ENCODE data around the gene NCAPH2.
"Not testable (repeated sequence)": the region's sequence is repeated elsewhere in the genome, so short reads cannot be mapped to it uniquely, and the experiment has no call there.

Gene NCAPH2

DNA sequence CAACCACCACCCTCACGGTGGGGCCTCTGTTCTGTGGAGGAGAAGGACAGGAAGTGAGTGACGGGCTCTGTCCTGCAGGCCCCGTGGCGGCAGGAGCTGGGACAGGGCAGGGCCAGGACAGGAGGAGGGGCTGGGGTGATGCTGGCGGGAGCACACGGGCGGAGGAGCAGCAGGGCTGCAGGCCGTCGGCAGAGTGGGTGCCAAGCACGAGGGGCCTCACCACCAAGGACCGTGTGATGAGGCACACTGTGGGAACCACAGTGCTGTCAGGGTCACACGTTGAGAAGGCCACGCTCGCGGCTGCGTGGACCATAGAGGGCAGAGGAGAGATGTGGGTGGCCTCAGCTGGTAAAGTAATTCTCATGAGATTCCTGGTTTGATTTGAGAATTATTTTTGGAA is 8.9 kb downstream of the NCAPH2 start:
- Mint-ChIP-seq H3K4me3 (no peak overlapping the region), H3K36me3 (ENCODE audit: low read depth) (peaks cover 30% of the 10 kb centered on the region), H3K9me3 (no peaks in the 10 kb centered on the region), H3K27ac (no peak overlapping the region), H3K27me3 (ENCODE audit: low read depth, poor library complexity) (no peaks in the 10 kb centered on the region), H3K4me1 (no peaks in the 10 kb centered on the region)
- TF ChIP-seq, protein P1, sequence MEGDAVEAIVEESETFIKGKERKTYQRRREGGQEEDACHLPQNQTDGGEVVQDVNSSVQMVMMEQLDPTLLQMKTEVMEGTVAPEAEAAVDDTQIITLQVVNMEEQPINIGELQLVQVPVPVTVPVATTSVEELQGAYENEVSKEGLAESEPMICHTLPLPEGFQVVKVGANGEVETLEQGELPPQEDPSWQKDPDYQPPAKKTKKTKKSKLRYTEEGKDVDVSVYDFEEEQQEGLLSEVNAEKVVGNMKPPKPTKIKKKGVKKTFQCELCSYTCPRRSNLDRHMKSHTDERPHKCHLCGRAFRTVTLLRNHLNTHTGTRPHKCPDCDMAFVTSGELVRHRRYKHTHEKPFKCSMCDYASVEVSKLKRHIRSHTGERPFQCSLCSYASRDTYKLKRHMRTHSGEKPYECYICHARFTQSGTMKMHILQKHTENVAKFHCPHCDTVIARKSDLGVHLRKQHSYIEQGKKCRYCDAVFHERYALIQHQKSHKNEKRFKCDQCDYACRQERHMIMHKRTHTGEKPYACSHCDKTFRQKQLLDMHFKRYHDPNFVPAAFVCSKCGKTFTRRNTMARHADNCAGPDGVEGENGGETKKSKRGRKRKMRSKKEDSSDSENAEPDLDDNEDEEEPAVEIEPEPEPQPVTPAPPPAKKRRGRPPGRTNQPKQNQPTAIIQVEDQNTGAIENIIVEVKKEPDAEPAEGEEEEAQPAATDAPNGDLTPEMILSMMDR (IDR thresholded peaks at IDR 0.05): no peak
- DNase-seq: no peak

DNA sequence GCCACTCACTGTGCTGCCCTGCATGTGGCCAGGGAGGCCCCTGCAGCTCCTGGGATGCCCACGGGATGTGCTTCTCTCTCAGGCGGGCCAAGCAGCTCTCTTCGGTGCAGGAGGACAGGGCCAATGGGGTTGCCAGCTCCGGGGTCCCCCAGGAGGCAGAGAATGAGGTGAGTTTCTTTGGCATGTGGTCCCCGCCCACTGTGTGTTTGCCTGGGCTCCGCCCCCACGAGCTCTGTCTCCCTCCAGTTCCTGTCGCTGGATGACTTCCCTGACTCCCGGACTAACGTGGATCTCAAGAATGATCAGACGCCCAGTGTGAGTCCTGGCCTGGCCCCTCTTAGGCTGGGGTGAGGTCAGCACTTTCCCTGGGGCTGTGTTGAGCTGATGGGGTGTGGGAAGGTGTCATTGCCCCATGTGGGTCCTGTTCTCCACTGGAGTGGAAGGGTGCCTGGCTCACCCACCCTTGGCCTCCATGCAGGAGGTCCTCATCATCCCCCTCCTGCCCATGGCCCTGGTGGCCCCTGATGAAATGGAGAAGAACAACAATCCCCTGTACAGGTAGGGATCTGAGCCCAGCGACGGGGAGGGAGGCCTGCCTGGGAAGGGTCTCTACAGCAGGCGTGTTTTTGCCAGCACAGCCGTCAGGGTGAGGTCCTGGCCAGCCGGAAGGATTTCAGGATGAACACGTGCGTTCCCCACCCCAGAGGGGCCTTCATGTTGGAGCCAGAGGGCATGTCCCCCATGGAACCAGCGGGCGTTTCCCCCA is 9.7 kb downstream of the NCAPH2 start:
- Mint-ChIP-seq H3K4me3 (no peak overlapping the region), H3K27me3 (ENCODE audit: low read depth, poor library complexity) (no peaks in the 10 kb centered on the region), H3K9me3 (no peaks in the 10 kb centered on the region), H3K4me1 (no peaks in the 10 kb centered on the region), H3K36me3 (ENCODE audit: low read depth) (peaks cover 23% of the 10 kb centered on the region), H3K27ac (no peak overlapping the region)
- TF ChIP-seq, protein P1 (IDR thresholded peaks at IDR 0.05): no peak
- DNase-seq: no peak

DNA sequence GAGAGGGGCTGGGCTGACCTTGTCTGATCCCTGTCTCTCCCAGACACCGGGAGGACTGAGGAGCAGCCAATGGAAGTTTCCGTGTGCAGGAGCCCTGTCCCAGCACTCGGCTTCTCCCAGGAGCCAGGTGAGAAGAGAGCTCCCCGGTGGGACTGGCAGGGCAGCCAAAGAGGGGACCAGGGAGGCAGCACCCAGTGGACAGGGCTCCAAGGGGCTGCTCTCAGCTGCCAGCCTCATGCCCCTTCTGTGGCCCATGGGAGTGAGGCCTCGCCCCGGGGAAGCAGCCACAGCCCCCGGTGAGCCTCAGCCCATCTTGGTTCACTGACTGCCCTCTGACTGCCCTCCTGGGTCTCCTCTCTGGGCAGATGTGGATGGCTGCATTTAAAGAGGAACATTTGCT is 10.6 kb downstream of the NCAPH2 start:
- Mint-ChIP-seq H3K27ac (no peak overlapping the region), H3K4me3 (no peak overlapping the region), H3K27me3 (ENCODE audit: low read depth, poor library complexity) (no peaks in the 10 kb centered on the region), H3K9me3 (no peaks in the 10 kb centered on the region), H3K36me3 (ENCODE audit: low read depth) (peaks cover 21% of the 10 kb centered on the region), H3K4me1 (no peaks in the 10 kb centered on the region)
- TF ChIP-seq, protein P1 (IDR thresholded peaks at IDR 0.05): no peak
- DNase-seq: no peak

DNA sequence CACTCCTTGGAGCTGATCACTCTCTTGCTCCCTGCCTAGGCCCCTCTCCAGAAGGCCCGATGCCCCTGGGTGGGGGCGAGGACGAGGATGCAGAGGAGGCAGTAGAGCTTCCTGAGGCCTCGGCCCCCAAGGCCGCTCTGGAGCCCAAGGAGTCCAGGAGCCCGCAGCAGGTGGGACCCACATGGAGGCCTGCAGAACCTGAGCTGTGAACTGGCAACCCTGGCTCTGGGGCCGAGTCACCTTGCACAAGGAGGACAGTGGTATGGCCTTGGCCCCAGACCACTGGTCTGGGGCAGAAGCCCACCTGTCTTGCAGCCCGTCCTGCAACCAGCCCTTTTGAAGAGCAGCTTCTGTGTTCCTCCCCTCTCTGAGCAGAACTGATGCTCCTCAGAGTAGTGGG is 11.1 kb downstream of the NCAPH2 start:
- TF ChIP-seq, protein P1 (IDR thresholded peaks at IDR 0.05): no peak
- H3K4me3 Mint-ChIP-seq: no peak overlapping the region
- H3K4me1 Mint-ChIP-seq: no peaks in the 10 kb centered on the region

DNA sequence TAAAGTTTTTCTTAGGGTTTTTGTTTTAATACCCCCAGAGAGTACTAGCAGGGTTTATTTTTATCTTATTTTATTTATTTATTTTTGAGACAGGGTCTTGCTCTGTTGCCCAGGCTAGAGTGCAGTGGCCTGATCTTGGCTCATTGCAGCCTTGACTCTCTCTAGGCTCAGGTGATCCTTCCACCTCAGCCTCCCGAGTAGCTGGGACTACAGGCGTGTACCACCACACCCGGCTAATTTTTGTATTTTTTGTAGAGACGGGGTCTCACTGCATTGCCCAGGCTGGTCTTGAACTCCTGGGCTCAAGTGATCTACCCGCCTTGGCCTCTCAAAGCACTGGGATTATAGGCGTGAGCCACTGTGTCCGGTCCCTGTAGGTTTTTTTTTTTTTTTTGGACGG is 12.2 kb downstream of the NCAPH2 start:
- DNase-seq; H3K4me1 Mint-ChIP-seq; H3K27ac Mint-ChIP-seq; H3K4me3 Mint-ChIP-seq; H3K27me3 Mint-ChIP-seq (ENCODE audit: low read depth, poor library complexity); H3K9me3 Mint-ChIP-seq: not testable (repeated sequence)
- peaks cover 16% of the 10 kb centered on the region for H3K36me3 Mint-ChIP-seq (ENCODE audit: low read depth)

More for the DNA sequence above, 11.1 kb downstream of the NCAPH2 start:
- Mint-ChIP-seq H3K36me3 (ENCODE audit: low read depth) (peaks cover 21% of the 10 kb centered on the region), H3K27me3 (ENCODE audit: low read depth, poor library complexity) (no peaks in the 10 kb centered on the region), H3K27ac (no peak overlapping the region), H3K9me3 (no peaks in the 10 kb centered on the region)
- DNase-seq: no peak

DNA sequence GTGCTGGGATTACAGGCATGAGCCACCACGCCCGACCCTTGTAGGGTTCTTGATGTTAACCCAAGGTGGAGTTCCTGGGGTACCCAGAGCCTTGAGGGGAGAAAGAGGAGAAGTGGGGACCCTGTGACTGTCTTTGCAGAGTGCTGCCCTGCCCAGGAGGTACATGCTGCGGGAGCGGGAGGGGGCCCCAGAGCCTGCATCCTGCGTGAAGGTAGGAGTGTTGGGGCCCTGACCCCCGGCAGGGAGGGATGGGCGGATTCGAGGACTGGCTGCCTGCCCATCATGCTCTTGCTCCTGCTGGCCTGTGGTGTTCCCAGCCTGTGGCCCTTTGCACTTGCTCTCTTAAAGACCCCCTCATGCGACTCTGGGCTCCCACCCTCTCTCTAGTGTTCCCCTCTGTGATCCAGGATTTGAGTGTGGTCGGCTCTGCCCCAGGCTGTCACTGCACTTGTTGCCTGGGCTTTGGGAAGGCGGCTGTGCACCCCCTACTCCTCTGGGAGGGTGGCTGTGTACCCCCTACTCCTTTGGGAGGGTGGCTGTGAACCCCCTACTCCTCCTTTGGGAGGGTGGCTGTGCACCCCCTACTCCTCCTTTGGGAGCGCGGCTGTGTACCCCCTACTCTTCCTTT is 12.9 kb downstream of the NCAPH2 start:
- H3K27me3 Mint-ChIP-seq (ENCODE audit: low read depth, poor library complexity): no peaks in the 10 kb centered on the region
- no peaks in the 10 kb centered on the region for H3K9me3 Mint-ChIP-seq
- peaks cover 8% of the 10 kb centered on the region for H3K4me1 Mint-ChIP-seq
- H3K27ac Mint-ChIP-seq: no peak overlapping the region
- TF ChIP-seq, protein P1 (IDR thresholded peaks at IDR 0.05): no peak
- no peak overlapping the region for H3K4me3 Mint-ChIP-seq
- peaks cover 16% of the 10 kb centered on the region for H3K36me3 Mint-ChIP-seq (ENCODE audit: low read depth)
- DNase-seq: no peak
